Measurements from ENCODE around the gene APOOL. TPM values are rescaled to one million over a fixed set of nuclear protein-coding genes. Genes with fewer than 3 reads are reported as not detected.
A peak's percentile ranks its signal among the peaks of the same experiment; 100 is the strongest.
"Not testable (repeated sequence)": the region's sequence is repeated elsewhere in the genome, so short reads cannot be mapped to it uniquely, and the experiment has no call there.

APOOL gene
- total and polyA plus RNA-seq, 8 donors = 17.6 to 25.7 (median 18.7) TPM

GRCh38 chrX:85001344-85001743 is 2.3 kb upstream of the APOOL start:
- DNase-seq (no peak), ATAC-seq (no peak)
- Histone ChIP-seq H3K27me3 (no peaks in the 10 kb centered on the region), H3K36me3 (no peaks in the 10 kb centered on the region), H3K4me3 (no peak overlapping the region), H3K27ac (no peak overlapping the region), H3K9me3 (no peaks in the 10 kb centered on the region), H3K4me1 (no peaks in the 10 kb centered on the region)
- TF ChIP-seq CTCF (IDR thresholded peaks at IDR 0.05) = no peak
- intact Hi-C loops (cut with DNase I) = no loop called here

- intact Hi-C loops (cut with DNase I) = no loop called here
- H3K4me3 ChIP-seq = peak overlapping the region; percentile 46 to 55
- peak; percentile 42 for ATAC-seq
- H3K36me3 ChIP-seq = no peaks in the 10 kb centered on the region
- peak in 1 of 4 donors; percentile 3 for DNase-seq
- no peaks in the 10 kb centered on the region for H3K9me3 ChIP-seq
- H3K27me3 ChIP-seq = no peaks in the 10 kb centered on the region
- H3K4me1 ChIP-seq = no peaks in the 10 kb centered on the region
- H3K27ac ChIP-seq = peak overlapping the region; percentile 33 to 53
- no peak for TF ChIP-seq CTCF (IDR thresholded peaks at IDR 0.05)
These were observed 578 bp downstream of the APOOL start for GRCh38 chrX:85004255-85004654.

GRCh38 chrX:85012098-85012497 is 8.4 kb downstream of the APOOL start:
- H3K36me3 ChIP-seq = no peaks in the 10 kb centered on the region
- no peak for TF ChIP-seq CTCF (IDR thresholded peaks at IDR 0.05)
- H3K9me3 ChIP-seq = peaks cover 0 to 4% of the 10 kb centered on the region in 2 donors
- H3K4me3 ChIP-seq = no peak overlapping the region
- ATAC-seq (no peak), DNase-seq (no peak)
- H3K4me1 ChIP-seq = no peaks in the 10 kb centered on the region
- H3K27me3 ChIP-seq = no peaks in the 10 kb centered on the region
- H3K27ac ChIP-seq = no peak overlapping the region
- intact Hi-C loops (cut with DNase I) = no loop called here

- H3K4me3 ChIP-seq; intact Hi-C loops (cut with DNase I); ATAC-seq; H3K36me3 ChIP-seq; DNase-seq; H3K4me1 ChIP-seq; H3K9me3 ChIP-seq; H3K27me3 ChIP-seq; H3K27ac ChIP-seq: not testable (repeated sequence)
These were observed 11.7 kb downstream of the APOOL start for GRCh38 chrX:85015351-85015750.

- TF ChIP-seq CTCF (IDR thresholded peaks at IDR 0.05) = no peak
- ATAC-seq (no peak), DNase-seq (no peak)
- Histone ChIP-seq H3K9me3 (no peaks in the 10 kb centered on the region), H3K27ac (no peak overlapping the region), H3K4me1 (no peaks in the 10 kb centered on the region), H3K27me3 (no peaks in the 10 kb centered on the region), H3K36me3 (no peaks in the 10 kb centered on the region), H3K4me3 (no peak overlapping the region)
- intact Hi-C loops (cut with DNase I) = no loop called here
These were observed 14.0 kb downstream of the APOOL start for GRCh38 chrX:85017721-85018120.

GRCh38 chrX:85018471-85018870 is 14.8 kb downstream of the APOOL start:
- no peaks in the 10 kb centered on the region for H3K27me3 ChIP-seq
- no peaks in the 10 kb centered on the region for H3K4me1 ChIP-seq
- no peak overlapping the region for H3K4me3 ChIP-seq
- TF ChIP-seq CTCF (IDR thresholded peaks at IDR 0.05) = no peak
- DNase-seq = no peak
- H3K36me3 ChIP-seq = no peaks in the 10 kb centered on the region
- H3K9me3 ChIP-seq = no peaks in the 10 kb centered on the region
- H3K27ac ChIP-seq = no peak overlapping the region
- intact Hi-C loops (cut with DNase I) = no loop called here
- ATAC-seq = no peak

Data from left lung (tissue), 10 donors.